Psoas muscle (tissue), 8 donors: Measurements from ENCODE around the gene CEMIP. TPM values are rescaled to one million over a fixed set of nuclear protein-coding genes. Genes with fewer than 3 reads are reported as not detected.

ENCODE experiments used
- ATAC-seq, 4 donors: fragments of 200-7000 bp; cut with Tn5 transposase; one replicate each; pipeline ENCODE4 v1.9.1; 2020; ENCODE audit warnings: moderate library complexity in 3 of 4, mild to moderate bottlenecking in 2 of 4
- DNase-seq, 2 donors: peaks; one replicate each; pipeline ENCODE4 v3.0.0-alpha.2; 2020
- H3K27ac ChIP-seq: fragments of 200-600 bp; one replicate; pipeline ENCODE4 v1.8.0; 2022
- H3K27me3 ChIP-seq, 3 donors: fragments of 200-600 bp in 1 of 3; one replicate each; pipeline versions ENCODE4 v1.6.1 to v1.8.0; 2013 to 2022; ENCODE audit warnings: low read length in 2 of 3, mild to moderate bottlenecking in 2 of 3, moderate library complexity in 1 of 3; ENCODE audit not compliant: insufficient read depth in 3 of 3
- H3K36me3 ChIP-seq, 2 donors: fragments of 200-600 bp in 1 of 2; one replicate each; pipeline versions ENCODE4 v1.6.1 to v1.8.0; 2013 to 2022; ENCODE audit warnings: low read depth in 1 of 2, mild to moderate bottlenecking in 1 of 2, moderate library complexity in 1 of 2; ENCODE audit not compliant: insufficient read depth in 1 of 2
- H3K4me1 ChIP-seq: fragments of 200-600 bp; one replicate; pipeline ENCODE4 v1.8.0; 2022
- H3K4me3 ChIP-seq: fragments of 200-600 bp; one replicate; pipeline ENCODE4 v1.8.0; 2022; ENCODE audit warnings: mild to moderate bottlenecking
- H3K9me3 ChIP-seq: fragments of 200-600 bp; one replicate; pipeline ENCODE4 v1.8.0; 2022
- WGBS, 3 donors: extraction: QIAGEN DNeasy Blood & Tissue Kit; methylation state at CpG; one replicate each; pipeline versions ENCODE4 v1.1.6 to v1.1.7; 2013; 5-methylcytosine and 5-hydroxymethylcytosine counted together
- intact Hi-C, 2 donors: fragments of 100-400 bp; cut with DNase I; formaldehyde crosslinking; loops; one replicate each; pipeline versions ENCODE4 v1.11.0 to v1.14.2; 2022
- polyA plus RNA-seq, 3 donors: library from polyadenylated mRNA; stranded (reverse); fragments of 200-250 nt; gene quantifications; one replicate each; pipeline ENCODE4 v1.2.3, GENCODE V29; 2013
- total RNA-seq, 4 donors: library from RNA; stranded (reverse); fragmentation: NEBNext Ultra II Directional in 2 of 4; extraction: Animal tissue kit (Norgen Biotek cat#: 25700) in 2 of 4; gene quantifications; one replicate each; pipeline versions ENCODE4 v1.2.1 to v1.2.4, GENCODE V29; 2021 to 2023
- TF ChIP-seq, protein P1 (sequence below): fragments of 200-600 bp; IDR thresholded peaks from one replicate; pipeline ENCODE4 v1.8.0; 2022; ENCODE audit warnings: antibody characterized with exemption
- donor health status: healthy with polysubstance abuse.
- donor health status: DM: no; HTN: no; CAD: no; lungs with moderate emphysema.
- donor health status: Bipolar disorder and iron deficiency.
- donor health status: healthy.
- donor health status: DM: yes; HTN: yes; CAD: no.
- donor health status: DM: no; HTN: no; CAD: no.
- donor health status: DM: no; HTN: no; CAD: no.
- donor health status: DM: yes; HTN: yes; CAD: no.

Gene CEMIP
- total and polyA plus RNA-seq, 7 donors: under 0.01 to 0.96 (median 0.04) TPM

DNA sequence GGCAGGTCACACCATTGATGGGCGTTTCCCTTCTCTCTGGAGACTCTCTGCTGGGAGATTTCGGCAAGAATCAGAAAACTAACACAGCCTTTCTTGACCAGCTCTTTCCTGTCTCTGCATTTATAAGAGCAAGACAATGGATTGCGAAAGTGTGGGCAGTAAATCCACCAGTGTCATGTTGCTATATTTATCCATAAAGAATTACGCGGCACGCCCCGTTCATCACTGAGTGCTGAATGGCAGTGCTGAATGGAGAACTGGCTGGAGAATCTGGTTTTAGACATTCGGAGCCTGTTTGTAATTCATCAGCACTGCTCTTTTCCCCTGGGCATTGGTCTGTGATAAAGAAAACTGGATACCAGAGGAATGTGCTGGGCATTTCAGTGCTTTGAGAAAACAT lies 2.0 kb upstream of the CEMIP start:
- TF ChIP-seq, protein P1, sequence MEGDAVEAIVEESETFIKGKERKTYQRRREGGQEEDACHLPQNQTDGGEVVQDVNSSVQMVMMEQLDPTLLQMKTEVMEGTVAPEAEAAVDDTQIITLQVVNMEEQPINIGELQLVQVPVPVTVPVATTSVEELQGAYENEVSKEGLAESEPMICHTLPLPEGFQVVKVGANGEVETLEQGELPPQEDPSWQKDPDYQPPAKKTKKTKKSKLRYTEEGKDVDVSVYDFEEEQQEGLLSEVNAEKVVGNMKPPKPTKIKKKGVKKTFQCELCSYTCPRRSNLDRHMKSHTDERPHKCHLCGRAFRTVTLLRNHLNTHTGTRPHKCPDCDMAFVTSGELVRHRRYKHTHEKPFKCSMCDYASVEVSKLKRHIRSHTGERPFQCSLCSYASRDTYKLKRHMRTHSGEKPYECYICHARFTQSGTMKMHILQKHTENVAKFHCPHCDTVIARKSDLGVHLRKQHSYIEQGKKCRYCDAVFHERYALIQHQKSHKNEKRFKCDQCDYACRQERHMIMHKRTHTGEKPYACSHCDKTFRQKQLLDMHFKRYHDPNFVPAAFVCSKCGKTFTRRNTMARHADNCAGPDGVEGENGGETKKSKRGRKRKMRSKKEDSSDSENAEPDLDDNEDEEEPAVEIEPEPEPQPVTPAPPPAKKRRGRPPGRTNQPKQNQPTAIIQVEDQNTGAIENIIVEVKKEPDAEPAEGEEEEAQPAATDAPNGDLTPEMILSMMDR: no peak
- H3K9me3 ChIP-seq: no peaks in the 10 kb centered on the region
- ATAC-seq (peak; percentile 74 to 85 (median 80)), DNase-seq (peak in 1 of 2 donors; percentile 20)
- WGBS, 3 donors: 34 to 36% (median 36%) methylated on average over 8 of the region's 8 CpGs
- peaks cover 12% of the 10 kb centered on the region for H3K4me1 ChIP-seq
- H3K4me3 ChIP-seq: no peak overlapping the region
- H3K27me3 ChIP-seq: peaks cover 0 to 31% (median 17%) of the 10 kb centered on the region in 3 donors
- H3K36me3 ChIP-seq: no peaks in the 10 kb centered on the region
- peak overlapping the region; percentile 59 for H3K27ac ChIP-seq
- intact Hi-C loops: loop anchor here (1.0 to 5.0 kb wide), 5 partner anchors 80 to 322 kb away; partner anchors contain the start of gene ABHD17C (in 1 of the 2)

- peaks cover 0 to 31% (median 17%) of the 10 kb centered on the region in 3 donors for H3K27me3 ChIP-seq
- no peak for ATAC-seq
- WGBS, 3 donors: 83 to 86% (median 84%) methylated on average over 10 of the region's 10 CpGs
- intact Hi-C loops: loop anchor here (1.0 to 5.0 kb wide), 7 partner anchors 81 to 323 kb away; partner anchors contain the start of gene ABHD17C (in 1 of the 2)
- H3K4me3 ChIP-seq: no peak overlapping the region
- H3K27ac ChIP-seq: no peak overlapping the region
- DNase-seq: no peak
- peaks cover 12% of the 10 kb centered on the region for H3K4me1 ChIP-seq
- TF ChIP-seq, protein P1: no peak
- H3K9me3 ChIP-seq: no peaks in the 10 kb centered on the region
- no peaks in the 10 kb centered on the region for H3K36me3 ChIP-seq
Observed at GRCh38 chr15:80777826-80778620, 1.1 kb upstream of the CEMIP start.

- peaks cover 12% of the 10 kb centered on the region for H3K4me1 ChIP-seq
- intact Hi-C loops: loop anchor here (2.0 to 5.0 kb wide), 5 partner anchors 81 to 211 kb away; partner anchors contain the start of gene ABHD17C (in 1 of the 2)
- DNase-seq (no peak), ATAC-seq (no peak)
- no peak overlapping the region for H3K27ac ChIP-seq
- TF ChIP-seq, protein P1: no peak
- peaks cover 0 to 31% (median 17%) of the 10 kb centered on the region in 3 donors for H3K27me3 ChIP-seq
- H3K4me3 ChIP-seq: peak overlapping the region; percentile 70
- H3K36me3 ChIP-seq: no peaks in the 10 kb centered on the region
- no peaks in the 10 kb centered on the region for H3K9me3 ChIP-seq
- WGBS, 3 donors: 21 to 24% (median 24%) methylated on average over 7 of the region's 7 CpGs
Observed at GRCh38 chr15:80778621-80778963, 578 bp upstream of the CEMIP start.

DNA sequence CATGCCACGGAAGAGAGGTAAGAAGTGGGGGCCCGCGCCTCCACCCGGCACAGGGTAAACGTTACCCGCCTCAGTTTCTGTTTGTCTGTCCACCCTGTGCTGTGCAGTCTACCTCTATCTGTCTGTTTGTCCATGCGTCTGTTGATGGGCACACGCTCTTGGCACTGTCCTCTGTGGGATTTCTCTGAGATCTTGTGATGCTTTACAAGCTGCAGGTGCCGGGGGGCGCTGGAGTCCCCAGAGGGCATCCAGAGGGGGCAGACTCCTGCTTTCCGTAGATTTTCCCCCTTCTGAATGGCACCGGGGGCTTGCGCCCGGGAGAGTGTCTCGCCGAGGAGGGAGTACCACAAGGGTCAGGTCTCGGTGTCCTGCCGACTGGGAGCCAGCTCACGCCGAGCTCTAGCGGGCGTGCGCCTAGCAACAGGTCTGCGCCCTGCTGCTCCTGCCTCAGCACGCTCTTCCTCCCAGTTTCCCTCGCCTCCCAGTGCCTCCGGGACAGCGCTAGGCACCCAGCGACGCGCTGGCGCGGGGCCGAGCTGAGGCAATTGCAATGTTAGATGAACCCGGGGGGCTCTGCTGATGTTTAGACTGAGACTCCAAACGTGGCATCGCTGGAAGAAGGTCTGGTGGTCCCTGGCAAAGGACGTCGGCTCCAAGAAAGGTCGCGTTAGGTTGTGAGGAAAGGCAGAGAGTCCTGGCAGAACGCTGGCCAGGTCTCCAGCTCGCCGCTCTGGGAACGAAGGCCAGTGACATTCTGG lies 667 bp downstream of the CEMIP start:
- Histone ChIP-seq H3K36me3 (no peaks in the 10 kb centered on the region), H3K4me3 (peak overlapping the region; percentile 70), H3K9me3 (no peaks in the 10 kb centered on the region), H3K4me1 (peaks cover 12% of the 10 kb centered on the region), H3K27me3 (peaks cover 0 to 36% (median 17%) of the 10 kb centered on the region in 3 donors), H3K27ac (no peak overlapping the region)
- TF ChIP-seq, protein P1: no peak
- intact Hi-C loops: loop anchor here (2.0 to 10.0 kb wide), 6 partner anchors 83 to 213 kb away; partner anchors contain the start of gene ABHD17C (in 1 of the 2)
- ATAC-seq: peak in 1 of 4 donors; percentile 27
- DNase-seq: peak; percentile 14 to 53
- WGBS, 3 donors: 1 to 2% (median 1%) methylated on average over 42 to 45 of the region's 45 CpGs
